ENCODE results near the gene ZMIZ1.
A peak's percentile ranks its signal among the peaks of the same experiment; 100 is the strongest.

The ZMIZ1 gene

GRCh38 chr10:79159141-79159651 is 90.4 kb downstream of the ZMIZ1 start:
- no peak overlapping the region for H2AFZ ChIP-seq (ENCODE audit: low read depth, low read length)

DNA sequence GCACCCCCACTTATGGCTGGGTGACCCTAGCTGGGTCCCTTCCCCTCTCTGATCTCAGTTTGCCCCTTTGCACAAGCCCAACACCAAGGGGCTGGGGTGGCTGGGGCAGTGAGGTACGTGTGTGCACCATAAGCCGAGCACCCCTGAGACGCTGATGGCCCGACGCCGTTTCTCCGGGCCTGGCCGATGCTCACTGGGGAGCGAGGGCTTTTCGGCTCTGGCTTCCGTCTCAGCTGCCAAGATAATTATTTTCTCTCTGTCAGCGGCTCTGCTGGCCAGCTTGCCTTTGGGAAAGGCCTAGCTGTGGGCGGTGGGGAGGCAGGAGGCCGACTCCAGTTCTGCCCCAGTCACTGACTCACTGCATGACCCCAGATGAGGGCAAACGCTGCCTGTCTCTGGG is 91.0 kb downstream of the ZMIZ1 start:
- Histone ChIP-seq H3K4me2 (ENCODE audit: low read length, poor library complexity, severe bottlenecking) (peak overlapping the region; percentile 4), H3K36me3 (ENCODE audit: control insufficient read depth in 1 of 2, insufficient read depth in 2 of 2, low read depth in 1 of 2, low read length in 2 of 2) (peaks cover 37 to 67% of the 10 kb centered on the region in 2 experiments), H2AFZ (ENCODE audit: low read depth, low read length) (no peak overlapping the region), H3K14ac (ENCODE audit: low read length in 2 of 2) (peak overlapping the region in 1 of 2 experiments; percentile 92), H2BK12ac (ENCODE audit: low read length in 2 of 2) (peak overlapping the region; percentile 80 to 86), H3K79me1 (replicated peaks; ENCODE audit: low read length, poor library complexity, severe bottlenecking) (peaks cover 28% of the 10 kb centered on the region), H3K23ac (ENCODE audit: low read length in 2 of 2) (no peak overlapping the region), H4K91ac (ENCODE audit: low read length) (peak overlapping the region; percentile 77), H3K4me3 (ENCODE audit: insufficient read depth in 1 of 2, low read depth in 1 of 2, low read length in 2 of 2) (peak overlapping the region in 1 of 2 experiments; percentile 44), H2AK5ac (ENCODE audit: low read length, severe bottlenecking) (peak overlapping the region; percentile 85), H3K18ac (ENCODE audit: low read depth in 1 of 2, low read length in 2 of 2) (peak overlapping the region; percentile 89 to 92), H2BK15ac (ENCODE audit: low read depth, poor library complexity, severe bottlenecking) (peak overlapping the region; percentile 82), H3K27ac (ENCODE audit: low read length, poor library complexity, severe bottlenecking) (peak overlapping the region; percentile 96), H3K4me1 (ENCODE audit: control insufficient read depth, insufficient read depth, low read depth, low read length) (peaks cover 83% of the 10 kb centered on the region), H2BK120ac (ENCODE audit: low read depth, low read length) (peak overlapping the region; percentile 74), H3K9me3 (ENCODE audit: control insufficient read depth, low read length) (no peaks in the 10 kb centered on the region), H4K8ac (ENCODE audit: low read length) (peak overlapping the region; percentile 14), H3K4ac (ENCODE audit: low read depth in 1 of 2, low read length in 2 of 2) (peak overlapping the region; percentile 79 to 92), H3K27me3 (ENCODE audit: control insufficient read depth in 1 of 2, insufficient read depth in 1 of 2, low read length in 2 of 2) (no peaks in the 10 kb centered on the region), H3K9ac (ENCODE audit: low read length) (peak overlapping the region; percentile 81), H2BK5ac (ENCODE audit: low read depth, low read length, poor library complexity, severe bottlenecking) (peak overlapping the region; percentile 70)
- 6% methylated on average over 15 of the region's 15 CpGs for WGBS
- peak; percentile 88 for DNase-seq

More at GRCh38 chr10:79159141-79159651, 90.4 kb downstream of the ZMIZ1 start:
- H3K27me3 ChIP-seq (ENCODE audit: control insufficient read depth in 1 of 2, insufficient read depth in 1 of 2, low read length in 2 of 2), result no peaks in the 10 kb centered on the region
- H2BK15ac ChIP-seq (ENCODE audit: low read depth, poor library complexity, severe bottlenecking), result peak overlapping the region; percentile 97
- peaks cover 84% of the 10 kb centered on the region for H3K4me1 ChIP-seq (ENCODE audit: control insufficient read depth, insufficient read depth, low read depth, low read length)
- H3K27ac ChIP-seq (ENCODE audit: low read length, poor library complexity, severe bottlenecking), result peak overlapping the region; percentile 96
- peak overlapping the region in 1 of 2 experiments; percentile 98 for H3K14ac ChIP-seq (ENCODE audit: low read length in 2 of 2)
- H3K9ac ChIP-seq (ENCODE audit: low read length), result peak overlapping the region; percentile 81
- peak overlapping the region; percentile 97 for H4K8ac ChIP-seq (ENCODE audit: low read length)
- H3K9me3 ChIP-seq (ENCODE audit: control insufficient read depth, low read length), result no peaks in the 10 kb centered on the region
- 11% methylated on average over 18 of the region's 18 CpGs for WGBS
- H2BK120ac ChIP-seq (ENCODE audit: low read depth, low read length), result peak overlapping the region; percentile 95
- peaks cover 33 to 67% of the 10 kb centered on the region in 2 experiments for H3K36me3 ChIP-seq (ENCODE audit: control insufficient read depth in 1 of 2, insufficient read depth in 2 of 2, low read depth in 1 of 2, low read length in 2 of 2)
- peak overlapping the region; percentile 10 for H3K4me2 ChIP-seq (ENCODE audit: low read length, poor library complexity, severe bottlenecking)
- H3K4me3 ChIP-seq (ENCODE audit: insufficient read depth in 1 of 2, low read depth in 1 of 2, low read length in 2 of 2), result peak overlapping the region in 1 of 2 experiments; percentile 56
- H2BK12ac ChIP-seq (ENCODE audit: low read length in 2 of 2), result peak overlapping the region; percentile 86 to 98
- peak overlapping the region in 1 of 2 experiments; percentile 75 for H3K23ac ChIP-seq (ENCODE audit: low read length in 2 of 2)
- peak overlapping the region; percentile 77 for H4K91ac ChIP-seq (ENCODE audit: low read length)
- H2BK5ac ChIP-seq (ENCODE audit: low read depth, low read length, poor library complexity, severe bottlenecking), result peak overlapping the region; percentile 70
- peak overlapping the region; percentile 94 for H2AK5ac ChIP-seq (ENCODE audit: low read length, severe bottlenecking)
- H3K79me1 ChIP-seq (replicated peaks; ENCODE audit: low read length, poor library complexity, severe bottlenecking), result peaks cover 27% of the 10 kb centered on the region
- H3K18ac ChIP-seq (ENCODE audit: low read depth in 1 of 2, low read length in 2 of 2), result peak overlapping the region; percentile 89 to 100
- peak; percentile 95 for DNase-seq
- peak overlapping the region; percentile 92 to 99 for H3K4ac ChIP-seq (ENCODE audit: low read depth in 1 of 2, low read length in 2 of 2)

- peak overlapping the region; percentile 73 to 89 for H3K18ac ChIP-seq (ENCODE audit: low read depth in 1 of 2, low read length in 2 of 2)
- peak overlapping the region in 1 of 2 experiments; percentile 46 for H3K23ac ChIP-seq (ENCODE audit: low read length in 2 of 2)
- peak overlapping the region; percentile 14 for H4K8ac ChIP-seq (ENCODE audit: low read length)
- H3K27ac ChIP-seq (ENCODE audit: low read length, poor library complexity, severe bottlenecking), result peak overlapping the region; percentile 96
- peak overlapping the region; percentile 81 for H3K9ac ChIP-seq (ENCODE audit: low read length)
- no peak overlapping the region for H2BK120ac ChIP-seq (ENCODE audit: low read depth, low read length)
- peak overlapping the region; percentile 80 for H2BK12ac ChIP-seq (ENCODE audit: low read length in 2 of 2)
- DNase-seq, result no peak
- H3K4ac ChIP-seq (ENCODE audit: low read depth in 1 of 2, low read length in 2 of 2), result peak overlapping the region; percentile 3 to 71
- H2BK5ac ChIP-seq (ENCODE audit: low read depth, low read length, poor library complexity, severe bottlenecking), result no peak overlapping the region
- peak overlapping the region; percentile 73 for H2BK15ac ChIP-seq (ENCODE audit: low read depth, poor library complexity, severe bottlenecking)
- peaks cover 37 to 68% of the 10 kb centered on the region in 2 experiments for H3K36me3 ChIP-seq (ENCODE audit: control insufficient read depth in 1 of 2, insufficient read depth in 2 of 2, low read depth in 1 of 2, low read length in 2 of 2)
- no peaks in the 10 kb centered on the region for H3K27me3 ChIP-seq (ENCODE audit: control insufficient read depth in 1 of 2, insufficient read depth in 1 of 2, low read length in 2 of 2)
- H3K9me3 ChIP-seq (ENCODE audit: control insufficient read depth, low read length), result no peaks in the 10 kb centered on the region
- no peak overlapping the region for H3K4me3 ChIP-seq (ENCODE audit: insufficient read depth in 1 of 2, low read depth in 1 of 2, low read length in 2 of 2)
- peak overlapping the region; percentile 48 for H4K91ac ChIP-seq (ENCODE audit: low read length)
- peak overlapping the region in 1 of 2 experiments; percentile 74 for H3K14ac ChIP-seq (ENCODE audit: low read length in 2 of 2)
- H3K4me1 ChIP-seq (ENCODE audit: control insufficient read depth, insufficient read depth, low read depth, low read length), result peaks cover 84% of the 10 kb centered on the region
- 88% methylated on average over 4 of the region's 4 CpGs for WGBS
- H3K79me1 ChIP-seq (replicated peaks; ENCODE audit: low read length, poor library complexity, severe bottlenecking), result peaks cover 30% of the 10 kb centered on the region
- H3K4me2 ChIP-seq (ENCODE audit: low read length, poor library complexity, severe bottlenecking), result no peak overlapping the region
- H2AFZ ChIP-seq (ENCODE audit: low read depth, low read length), result no peak overlapping the region
- peak overlapping the region; percentile 72 for H2AK5ac ChIP-seq (ENCODE audit: low read length, severe bottlenecking)
Observed at GRCh38 chr10:79160191-79160590, 91.4 kb downstream of the ZMIZ1 start.

GRCh38 chr10:79161557-79161956 is 92.8 kb downstream of the ZMIZ1 start:
- Histone ChIP-seq H3K4me3 (ENCODE audit: insufficient read depth in 1 of 2, low read depth in 1 of 2, low read length in 2 of 2) (no peak overlapping the region), H3K4ac (ENCODE audit: low read depth in 1 of 2, low read length in 2 of 2) (no peak overlapping the region), H2BK15ac (ENCODE audit: low read depth, poor library complexity, severe bottlenecking) (no peak overlapping the region), H3K4me2 (ENCODE audit: low read length, poor library complexity, severe bottlenecking) (no peak overlapping the region), H3K79me1 (replicated peaks; ENCODE audit: low read length, poor library complexity, severe bottlenecking) (peaks cover 30% of the 10 kb centered on the region), H2AFZ (ENCODE audit: low read depth, low read length) (no peak overlapping the region), H3K9ac (ENCODE audit: low read length) (peak overlapping the region; percentile 81), H3K4me1 (ENCODE audit: control insufficient read depth, insufficient read depth, low read depth, low read length) (peaks cover 84% of the 10 kb centered on the region), H4K8ac (ENCODE audit: low read length) (no peak overlapping the region), H3K27ac (ENCODE audit: low read length, poor library complexity, severe bottlenecking) (no peak overlapping the region), H4K91ac (ENCODE audit: low read length) (no peak overlapping the region), H2BK120ac (ENCODE audit: low read depth, low read length) (no peak overlapping the region), H3K18ac (ENCODE audit: low read depth in 1 of 2, low read length in 2 of 2) (peak overlapping the region in 1 of 2 experiments; percentile 6), H3K14ac (ENCODE audit: low read length in 2 of 2) (peak overlapping the region in 1 of 2 experiments; percentile 5), H3K27me3 (ENCODE audit: control insufficient read depth in 1 of 2, insufficient read depth in 1 of 2, low read length in 2 of 2) (no peaks in the 10 kb centered on the region), H3K36me3 (ENCODE audit: control insufficient read depth in 1 of 2, insufficient read depth in 2 of 2, low read depth in 1 of 2, low read length in 2 of 2) (peaks cover 43 to 69% of the 10 kb centered on the region in 2 experiments), H3K23ac (ENCODE audit: low read length in 2 of 2) (no peak overlapping the region), H2BK5ac (ENCODE audit: low read depth, low read length, poor library complexity, severe bottlenecking) (no peak overlapping the region), H3K9me3 (ENCODE audit: control insufficient read depth, low read length) (no peaks in the 10 kb centered on the region), H2AK5ac (ENCODE audit: low read length, severe bottlenecking) (no peak overlapping the region), H2BK12ac (ENCODE audit: low read length in 2 of 2) (no peak overlapping the region)
- WGBS, result 81% methylated on average over 5 of the region's 5 CpGs
- DNase-seq, result no peak

All from mesenchymal stem cell (in vitro differentiated cells and primary cell).